Stimulated activated CD8-positive, alpha-beta memory T cell treated with anti-CD3 and anti-CD28 coated beads, Interleukin-4, amount 100 ng/mL, for 24 hours (primary cell): ENCODE results near the gene IRAK4.

ENCODE experiments used
- DNase-seq: peaks from one replicate; pipeline ENCODE4 v3.0.0-alpha.2; 2020; ENCODE audit warnings: low read depth

The IRAK4 gene

DNA sequence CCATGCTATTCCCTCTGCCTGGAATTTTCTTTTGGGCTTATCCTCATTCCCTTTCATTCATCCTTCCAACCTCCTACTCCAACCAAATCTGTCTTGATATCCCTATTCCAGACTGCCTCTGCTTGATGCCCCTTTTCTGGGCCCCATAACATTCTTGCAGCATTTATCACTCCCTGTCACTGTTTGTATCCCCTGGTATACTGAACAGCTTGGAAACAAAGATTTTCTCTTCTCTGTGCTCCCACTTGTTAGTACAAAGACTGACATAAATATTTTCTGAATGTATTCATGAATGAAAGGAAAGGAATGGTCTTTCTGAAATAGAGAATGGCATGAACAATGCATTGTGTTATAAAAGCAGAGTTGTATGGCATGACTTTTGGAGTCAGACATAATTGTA, 7.5 kb downstream of the IRAK4 start:
- no peak for DNase-seq

DNA sequence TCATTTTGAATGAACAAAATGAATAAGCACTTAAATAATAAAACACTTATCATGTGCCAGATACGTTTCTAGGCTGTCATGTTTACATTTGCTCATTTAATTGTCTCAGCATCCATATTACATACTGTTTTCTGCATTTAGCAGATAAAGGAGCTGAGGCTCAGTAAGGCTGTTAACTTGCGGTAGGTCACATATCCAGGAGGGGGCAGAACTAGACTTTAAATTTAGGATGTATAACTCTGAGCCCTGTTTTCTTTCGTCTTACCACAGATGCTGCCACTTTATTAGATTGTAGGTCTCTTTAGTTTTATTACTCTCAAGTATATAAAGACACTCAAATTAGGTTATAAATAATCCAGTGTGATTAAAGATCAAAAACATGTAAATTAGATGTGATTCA, 17.7 kb downstream of the IRAK4 start:
- no peak for DNase-seq

- no peak for DNase-seq
Observed at GRCh38 chr12:43786899-43787693, 28.3 kb downstream of the IRAK4 start.

DNA sequence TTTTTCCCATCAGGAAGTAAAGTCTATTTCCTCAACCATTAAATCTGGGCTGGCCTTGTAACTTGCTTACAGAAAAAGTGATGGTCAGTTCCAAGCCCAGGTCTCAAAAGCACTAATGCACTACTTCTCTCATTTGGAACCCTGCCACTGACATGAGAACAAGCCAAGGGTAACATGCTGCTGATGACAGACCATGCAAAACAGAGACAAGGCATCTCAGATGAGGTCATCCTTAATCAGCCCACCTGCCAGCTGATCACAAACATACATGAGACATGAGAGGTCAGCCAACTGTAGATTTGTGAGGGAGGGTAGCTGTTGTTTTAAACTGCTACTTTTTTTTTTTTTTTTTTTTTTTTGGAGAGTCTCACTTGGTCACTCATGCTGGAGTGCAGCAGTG, 31.2 kb downstream of the IRAK4 start:
- no peak for DNase-seq

DNA sequence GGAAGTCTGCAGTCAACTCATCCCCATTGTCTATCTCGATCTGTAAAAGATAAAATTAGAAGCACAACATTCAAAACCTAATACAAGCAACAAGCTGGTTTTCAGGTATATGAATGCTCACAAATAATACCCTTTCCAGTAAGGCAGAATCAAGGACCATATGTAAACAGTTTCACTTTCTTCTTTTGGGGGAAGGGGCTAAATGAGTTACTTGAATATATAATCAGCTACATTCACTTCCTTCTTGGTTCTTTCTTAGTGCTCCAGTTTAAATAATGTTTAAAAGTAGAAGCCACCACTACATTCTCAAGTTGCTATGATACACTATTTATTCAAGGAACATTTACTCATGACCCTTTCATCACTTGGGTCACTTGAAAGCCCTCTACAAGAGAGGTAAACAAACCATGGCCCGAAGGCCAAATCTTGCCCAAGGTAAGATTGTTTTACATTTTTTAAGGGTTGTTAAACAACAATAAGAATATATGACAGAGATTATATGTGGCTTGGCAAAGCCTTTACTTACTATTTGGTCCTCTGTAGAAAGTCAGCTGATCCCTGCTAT, 37.0 kb downstream of the IRAK4 start:
- DNase-seq, result no peak

- DNase-seq, result no peak
Observed at GRCh38 chr12:43797561-43798217, 38.9 kb downstream of the IRAK4 start.

DNA sequence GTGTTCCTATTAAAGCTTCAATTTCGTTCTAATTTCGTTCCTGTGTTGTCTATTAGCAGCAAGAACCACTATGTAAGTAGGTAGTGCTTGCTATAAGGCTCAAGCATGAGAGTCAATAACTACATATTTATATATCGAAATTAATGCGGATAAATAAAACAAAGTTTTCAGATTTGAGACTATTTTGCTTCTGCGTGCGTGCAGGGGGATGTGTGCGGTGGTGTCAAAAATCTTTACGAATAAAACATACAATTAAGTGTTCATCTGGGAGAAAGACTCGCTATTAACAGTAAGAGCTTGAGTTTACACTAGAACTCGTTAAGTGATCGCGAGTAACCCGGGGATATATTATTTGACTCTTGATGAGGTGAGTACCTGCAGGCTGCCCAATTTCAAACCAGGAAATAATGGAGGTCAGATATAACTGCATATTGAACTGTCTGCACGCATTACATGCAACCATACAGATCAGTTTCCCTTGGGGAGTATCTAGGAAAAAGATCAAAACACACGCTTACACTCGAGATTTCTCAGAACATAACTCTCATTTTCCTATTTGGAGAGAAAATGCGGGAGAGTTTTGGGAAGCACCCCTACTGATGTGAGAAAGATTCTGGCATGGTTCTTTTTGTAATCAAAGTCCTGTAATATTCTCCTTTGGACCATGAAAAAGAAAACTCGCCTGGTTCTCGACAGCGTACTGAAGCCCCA, 46.6 kb downstream of the IRAK4 start:
- no peak for DNase-seq

DNA sequence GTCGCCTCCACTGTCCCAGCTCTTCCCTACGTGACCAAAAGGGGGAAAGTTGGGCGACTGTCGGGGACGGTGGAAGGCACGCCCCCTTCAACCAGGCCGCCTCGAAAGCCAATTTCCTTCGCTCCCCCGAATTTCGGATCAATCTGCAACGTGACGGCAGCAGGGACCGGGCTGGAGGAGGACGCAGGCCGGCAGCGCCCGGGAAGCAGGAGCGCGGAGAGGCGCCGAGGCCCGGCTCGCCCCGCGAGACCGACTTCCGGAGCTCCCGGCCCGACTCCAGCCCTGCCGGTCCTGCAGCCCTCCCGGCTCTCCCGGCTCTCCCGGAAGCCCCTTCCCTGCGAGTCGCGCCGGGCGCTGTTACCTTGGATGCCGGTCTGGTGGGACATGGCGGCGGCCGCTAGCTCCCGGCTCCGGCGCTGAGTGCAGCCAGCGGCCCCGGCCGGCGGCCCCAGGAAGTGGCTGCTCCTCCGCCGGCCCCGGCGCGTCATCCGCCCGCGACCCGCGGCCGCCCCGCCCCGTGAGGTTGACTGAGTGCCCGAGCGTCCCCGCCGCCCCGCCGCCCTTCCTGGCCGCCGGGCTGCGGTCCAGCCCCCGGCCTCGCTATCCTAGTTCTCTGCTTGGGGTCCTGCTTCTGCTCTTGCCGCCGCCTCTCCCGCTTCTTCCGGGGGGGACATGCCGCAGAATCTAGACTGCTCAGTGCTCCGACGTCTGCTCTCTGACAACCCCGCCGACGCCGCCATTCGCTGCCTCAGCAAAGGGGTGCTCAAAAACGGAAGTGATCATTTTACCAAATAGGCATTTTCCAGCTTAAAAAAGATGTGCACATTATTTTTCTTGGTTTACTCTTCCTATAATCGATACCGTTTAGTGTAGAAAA, 47.3 kb downstream of the IRAK4 start, which contains the start of gene TWF1:
Gene TWF1, minus strand, starts transcription at position 458 of the 877 bp plus-strand sequence. Its CDS starts 72 bp downstream, at position 386.
- peak; percentile 84 for DNase-seq

GRCh38 chr12:43806737-43807072, 48.0 kb downstream of the IRAK4 start:
- no peak for DNase-seq

DNA sequence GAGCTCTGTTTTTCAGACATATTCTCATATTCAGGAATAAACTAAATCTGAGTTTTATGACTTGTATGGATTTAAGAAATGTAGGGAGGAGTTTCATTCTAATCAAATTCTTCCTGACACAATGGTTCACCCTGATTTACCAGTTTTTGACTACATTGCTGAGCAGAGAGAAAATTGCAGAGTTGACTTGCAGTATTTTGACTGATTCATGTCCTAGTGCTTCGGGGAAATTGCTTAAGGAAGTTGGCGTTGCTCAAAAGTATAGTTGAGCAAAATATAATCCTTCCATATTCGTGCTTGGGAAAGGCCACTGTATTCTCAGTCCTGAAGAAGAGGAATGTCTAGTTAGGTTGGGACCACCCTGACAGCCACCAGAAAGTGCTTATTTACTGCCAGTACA, 48.6 kb downstream of the IRAK4 start:
- DNase-seq, result no peak

DNA sequence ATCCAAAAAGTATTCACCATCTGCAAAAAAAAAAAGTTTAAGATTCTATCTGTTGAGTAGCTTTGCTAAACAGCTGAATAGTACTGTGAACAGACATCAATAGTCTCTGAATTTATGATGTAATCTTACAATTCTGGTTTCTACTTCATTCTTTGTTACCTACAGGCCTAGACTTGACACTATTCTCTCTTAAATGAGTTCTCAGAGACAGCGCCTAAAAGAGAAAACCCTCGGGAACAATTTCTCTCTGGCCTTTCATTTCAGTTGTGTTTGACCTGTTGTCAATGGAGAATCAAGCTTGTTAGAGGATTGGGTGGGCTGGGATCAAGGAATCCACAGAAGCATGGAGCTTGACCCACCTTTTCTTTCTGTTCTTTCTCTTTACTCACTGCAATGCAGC, 53.3 kb downstream of the IRAK4 start:
- no peak for DNase-seq

GRCh38 chr12:43812926-43813325, 54.2 kb downstream of the IRAK4 start:
- DNase-seq, result no peak

DNA sequence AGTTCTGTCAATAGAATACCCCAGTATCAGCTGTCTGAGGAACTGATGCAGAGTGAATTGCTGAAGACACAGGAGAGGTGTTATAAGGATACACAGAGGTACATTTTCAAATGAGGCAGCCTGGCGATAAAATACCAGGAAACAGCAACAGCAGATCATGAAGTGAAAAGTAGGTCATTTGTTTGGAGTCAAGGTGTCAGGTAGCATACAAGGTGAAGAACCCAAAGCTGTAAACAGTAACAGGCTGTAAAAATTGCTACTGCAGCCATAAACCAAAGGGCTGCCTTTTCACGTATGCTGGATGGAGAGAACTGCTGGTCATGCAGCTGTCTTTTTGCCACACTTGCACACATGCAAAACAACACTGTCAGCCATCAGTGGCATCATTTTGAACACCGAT, 56.7 kb downstream of the IRAK4 start:
- no peak for DNase-seq

DNA sequence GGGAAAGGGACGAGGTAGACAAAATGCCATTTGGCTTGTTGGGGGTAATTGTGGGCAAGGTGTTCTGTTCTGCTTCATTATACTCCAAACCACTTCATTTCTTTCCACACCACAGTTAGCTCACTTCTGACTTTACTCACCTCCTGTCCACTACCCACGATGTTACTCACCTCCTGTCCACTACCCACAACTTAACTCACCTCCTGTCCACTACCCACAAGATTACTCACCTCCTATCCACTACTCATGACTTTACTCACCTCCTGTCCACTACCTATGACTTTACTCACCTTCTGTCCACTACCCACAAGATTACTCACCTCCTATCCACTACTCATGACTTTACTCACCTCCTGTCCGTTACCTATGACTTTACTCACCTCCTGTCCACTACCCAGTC, 57.4 kb downstream of the IRAK4 start:
- no peak for DNase-seq

GRCh38 chr12:43824207-43824775, 65.5 kb downstream of the IRAK4 start:
- no peak for DNase-seq

DNA sequence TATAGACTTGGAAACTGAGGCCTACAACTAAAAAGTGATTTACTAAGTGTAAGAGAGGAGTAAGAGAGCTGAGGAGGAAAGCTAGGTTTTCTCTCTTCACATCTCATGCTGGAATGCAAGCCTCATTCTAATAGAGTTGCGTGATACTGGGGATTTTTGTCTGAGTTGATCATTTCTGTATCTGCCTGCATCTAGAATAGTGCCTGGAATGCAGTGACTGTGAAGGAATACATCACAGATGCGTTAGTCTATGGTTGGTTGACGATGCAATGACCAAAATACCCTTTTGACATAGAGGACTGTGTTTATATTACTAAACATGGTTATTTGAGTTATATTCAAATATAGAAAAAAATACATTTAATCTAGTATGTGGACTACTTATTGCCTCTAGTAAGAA, 67.9 kb downstream of the IRAK4 start:
- no peak for DNase-seq

DNA sequence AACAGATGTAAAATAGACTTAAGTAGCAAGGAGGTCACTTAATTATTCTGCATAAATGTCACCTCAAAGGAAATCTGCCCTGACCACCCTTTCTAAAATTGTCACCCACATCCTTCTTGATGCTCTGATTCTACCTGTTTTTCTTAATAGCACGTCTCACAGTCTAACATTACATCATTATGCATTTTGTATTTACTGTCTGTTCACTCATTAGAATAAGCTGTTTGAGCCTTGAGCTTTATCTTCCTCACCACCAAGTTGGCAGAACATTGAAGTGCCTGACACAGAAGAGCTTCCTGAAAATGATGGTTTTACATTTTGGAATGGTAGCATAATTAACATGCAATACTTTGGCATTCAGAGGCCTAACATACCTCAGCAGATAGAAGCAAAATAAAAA, 68.3 kb downstream of the IRAK4 start:
- no peak for DNase-seq

DNA sequence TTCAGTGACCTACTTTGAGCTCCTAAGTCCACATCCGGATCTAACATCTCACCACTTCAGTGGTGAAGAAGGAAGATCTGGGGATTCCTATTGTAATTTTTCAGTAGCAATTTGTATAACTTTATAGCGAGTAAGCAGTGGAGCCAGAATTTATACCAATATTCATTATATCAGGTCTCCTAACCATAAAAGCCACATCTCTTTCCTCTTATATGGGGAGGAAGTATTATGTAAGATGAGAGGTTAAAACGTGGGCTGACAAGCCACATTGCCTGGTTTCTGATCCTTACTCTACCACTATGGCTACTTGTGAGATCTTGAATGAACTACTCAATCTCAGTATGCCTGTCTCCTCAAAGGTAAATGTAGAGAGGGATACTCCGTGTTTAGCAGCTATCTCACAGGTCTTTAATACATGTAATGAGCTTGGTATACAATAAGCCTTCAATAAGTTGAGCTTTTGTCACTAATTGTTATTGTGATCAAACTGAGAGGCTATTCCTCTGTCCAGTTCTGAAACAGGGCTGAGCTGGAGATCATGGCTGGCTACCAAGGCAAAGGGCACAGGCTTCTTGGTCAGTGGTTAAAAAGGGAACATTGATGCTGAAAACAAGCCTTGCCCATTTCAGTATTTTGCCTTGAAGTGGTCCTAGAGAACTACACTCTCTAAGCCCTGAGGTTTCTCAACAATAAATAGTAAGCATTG, 73.9 kb downstream of the IRAK4 start:
- DNase-seq, result no peak

- no peak for DNase-seq
Observed at GRCh38 chr12:43835264-43835655, 76.5 kb downstream of the IRAK4 start.

DNA sequence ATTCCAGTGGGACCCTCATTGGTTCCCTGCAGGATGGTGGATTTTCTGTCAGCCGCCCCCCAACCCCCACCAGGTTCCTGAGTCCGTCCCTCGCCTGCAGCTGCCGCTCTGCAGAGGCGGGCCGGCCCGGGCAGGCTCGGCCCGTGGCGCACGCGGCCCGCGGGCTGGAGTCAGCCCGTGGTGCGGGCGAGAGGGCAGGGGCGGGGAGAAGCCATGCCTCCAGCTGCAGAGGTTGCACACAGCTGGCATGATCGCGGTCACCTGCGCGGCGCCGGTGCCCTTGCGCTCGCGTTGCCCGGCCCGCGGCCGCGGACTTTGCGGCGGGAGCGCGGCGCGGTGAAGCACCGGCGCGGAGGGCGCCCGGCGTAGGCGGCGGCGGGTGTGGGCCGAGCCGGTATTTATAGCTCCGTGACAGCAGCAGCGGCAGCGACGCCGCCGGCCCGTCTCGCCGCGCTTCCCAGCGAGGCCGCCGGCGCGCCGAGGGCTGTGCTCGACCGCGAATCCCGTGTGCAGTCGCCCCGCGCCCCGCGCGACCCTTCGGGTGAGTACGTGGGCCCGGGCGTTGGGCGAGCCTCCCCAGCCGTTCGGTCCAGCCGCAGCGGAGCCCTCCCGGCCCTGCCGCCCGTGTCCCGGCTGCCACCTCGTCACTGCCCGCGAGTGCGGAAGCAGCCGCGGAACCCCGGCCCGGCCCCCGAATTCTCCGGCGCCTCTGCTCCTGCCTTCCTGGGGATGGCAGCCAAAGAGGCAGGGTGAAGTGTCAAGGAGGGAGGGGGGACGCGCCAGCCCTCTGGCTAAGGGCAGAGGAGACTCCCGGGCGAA, 77.1 kb downstream of the IRAK4 start, which contains the start of gene TMEM117:
Gene TMEM117, plus strand, starts transcription at position 426 of the 819 bp plus-strand sequence.
- peak; percentile 33 for DNase-seq
